ENCODE measurements around the gene BAD.
"Not testable (repeated sequence)": the region's sequence is repeated elsewhere in the genome, so short reads cannot be mapped to it uniquely, and the experiment has no call there.

BAD gene

DNA sequence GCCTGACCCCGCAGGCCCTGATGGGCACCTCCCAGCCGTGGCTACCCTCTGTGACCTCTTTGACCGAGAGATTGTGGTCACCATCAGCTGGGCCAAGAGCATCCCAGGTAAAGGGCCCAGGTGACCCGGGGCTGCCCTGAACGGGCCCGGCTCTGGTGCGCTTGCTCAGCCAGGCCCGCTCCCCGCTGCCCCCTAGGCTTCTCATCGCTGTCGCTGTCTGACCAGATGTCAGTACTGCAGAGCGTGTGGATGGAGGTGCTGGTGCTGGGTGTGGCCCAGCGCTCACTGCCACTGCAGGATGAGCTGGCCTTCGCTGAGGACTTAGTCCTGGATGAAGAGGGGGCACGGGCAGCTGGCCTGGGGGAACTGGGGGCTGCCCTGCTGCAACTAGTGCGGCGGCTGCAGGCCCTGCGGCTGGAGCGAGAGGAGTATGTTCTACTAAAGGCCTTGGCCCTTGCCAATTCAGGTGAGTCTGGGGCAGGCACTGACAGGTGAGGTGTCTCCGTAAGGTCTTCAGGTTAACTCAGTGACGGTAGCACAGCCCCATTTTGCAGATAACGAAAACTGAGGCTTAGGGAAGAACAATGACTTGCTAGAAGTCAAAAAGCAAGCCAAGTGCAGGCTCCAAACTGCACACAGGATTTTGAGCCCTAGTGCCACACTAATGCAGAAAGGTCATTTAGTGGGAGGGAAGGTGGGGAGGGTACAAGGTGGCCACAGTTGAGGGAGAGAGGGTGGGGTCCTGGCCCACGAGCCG lies 30.5 kb upstream of the BAD start:
- no peak for DNase-seq (ENCODE audit: low read depth, low spot score)

DNA sequence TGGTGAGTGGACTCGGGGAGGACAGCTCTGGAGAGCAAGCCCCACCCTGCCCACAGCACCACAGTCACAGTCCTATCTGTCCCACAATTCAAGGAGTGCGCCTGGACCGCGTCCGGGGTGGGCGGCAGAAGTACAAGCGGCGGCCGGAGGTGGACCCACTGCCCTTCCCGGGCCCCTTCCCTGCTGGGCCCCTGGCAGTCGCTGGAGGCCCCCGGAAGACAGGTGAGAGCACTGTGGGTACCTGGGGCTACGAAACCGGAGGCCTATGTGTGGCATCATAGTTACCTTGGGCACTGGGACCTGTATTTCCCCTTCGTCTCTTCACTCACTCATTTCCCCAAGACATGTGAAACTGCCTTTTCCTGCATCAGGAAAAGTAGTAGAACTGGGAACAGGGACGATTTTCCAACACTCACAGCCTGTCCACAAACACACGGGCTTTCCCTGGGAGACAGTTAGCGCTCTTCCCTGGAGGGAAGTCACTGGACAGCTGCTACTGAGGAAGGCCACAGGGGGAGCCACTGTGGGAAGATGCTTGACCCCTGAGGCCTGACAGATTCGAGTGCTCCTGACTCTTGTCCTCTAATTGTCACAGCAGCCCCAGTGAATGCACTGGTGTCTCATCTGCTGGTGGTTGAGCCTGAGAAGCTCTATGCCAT lies 29.8 kb upstream of the BAD start:
- DNase-seq (ENCODE audit: low read depth, low spot score) = no peak

DNA sequence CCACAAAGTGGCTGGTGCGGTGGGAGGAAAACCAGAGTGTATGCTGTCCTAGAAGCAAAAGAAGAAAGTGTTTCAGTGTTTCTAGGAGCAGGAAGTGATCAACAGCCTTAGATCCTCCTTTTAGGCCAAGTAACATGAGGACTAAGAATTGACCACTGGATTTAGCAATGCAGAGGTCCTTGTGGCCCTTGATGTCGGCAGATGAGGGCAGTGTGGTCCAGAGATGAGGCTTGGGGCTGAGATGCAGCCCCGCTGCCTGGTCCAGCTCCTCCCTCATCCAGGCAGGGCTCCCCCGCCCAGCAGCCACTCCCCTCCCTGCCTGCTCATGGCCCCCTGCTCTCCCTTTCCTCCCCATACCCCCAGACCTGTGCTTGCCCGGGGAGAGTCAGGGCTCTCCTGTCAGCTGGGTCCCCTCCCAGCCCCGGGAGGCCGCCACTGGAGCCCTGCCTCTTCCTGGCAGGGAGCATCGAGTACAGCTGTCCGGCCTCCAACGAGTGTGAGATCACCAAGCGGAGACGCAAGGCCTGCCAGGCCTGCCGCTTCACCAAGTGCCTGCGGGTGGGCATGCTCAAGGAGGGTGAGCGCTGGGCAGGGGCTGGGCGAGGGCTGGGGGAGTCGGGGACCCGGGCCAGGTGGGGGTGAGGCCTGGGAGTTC lies 29.2 kb upstream of the BAD start:
- DNase-seq (ENCODE audit: low read depth, low spot score) = no peak

DNA sequence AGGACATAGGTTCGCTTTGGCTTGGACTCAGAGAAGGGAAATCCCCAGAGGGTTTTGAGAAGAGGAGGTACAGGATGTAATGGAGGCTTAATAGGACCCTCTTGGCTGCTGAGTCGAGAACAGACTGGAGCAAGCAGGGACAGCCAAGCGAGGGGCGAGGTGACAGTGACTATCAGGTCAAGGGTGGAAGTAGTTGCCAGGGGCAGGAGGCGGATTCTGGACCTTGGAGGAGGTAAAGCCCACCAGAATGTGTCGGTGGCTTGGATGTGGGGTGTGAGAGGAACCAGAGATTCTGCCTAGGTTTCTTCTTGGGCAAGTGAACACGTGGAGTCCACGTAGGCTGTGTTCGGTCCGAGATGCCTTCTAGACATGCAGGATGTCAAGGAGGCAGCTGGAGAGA lies 28.5 kb upstream of the BAD start:
- DNase-seq (ENCODE audit: low read depth, low spot score) = no peak

DNA sequence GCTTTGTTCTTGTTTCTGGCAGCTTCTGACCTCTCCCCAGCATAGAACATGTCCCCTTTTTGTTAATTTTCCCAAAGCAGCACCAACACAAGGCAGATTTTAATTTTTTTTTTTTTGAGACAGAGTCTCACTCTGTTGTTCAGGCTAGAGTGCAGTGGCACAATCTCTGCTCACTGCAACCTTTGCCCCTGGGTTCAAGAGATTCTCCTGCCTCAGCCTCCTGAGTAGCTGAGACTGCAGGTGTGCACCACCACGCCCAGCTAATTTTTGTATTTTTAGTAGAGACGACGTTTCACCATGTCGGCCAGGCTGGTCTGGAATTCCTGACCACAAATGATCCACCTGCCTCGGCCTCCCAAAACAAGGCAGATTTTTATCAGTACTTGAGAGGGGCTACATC lies 23.3 kb upstream of the BAD start:
- DNase-seq (ENCODE audit: low read depth, low spot score) = not testable (repeated sequence)

DNA sequence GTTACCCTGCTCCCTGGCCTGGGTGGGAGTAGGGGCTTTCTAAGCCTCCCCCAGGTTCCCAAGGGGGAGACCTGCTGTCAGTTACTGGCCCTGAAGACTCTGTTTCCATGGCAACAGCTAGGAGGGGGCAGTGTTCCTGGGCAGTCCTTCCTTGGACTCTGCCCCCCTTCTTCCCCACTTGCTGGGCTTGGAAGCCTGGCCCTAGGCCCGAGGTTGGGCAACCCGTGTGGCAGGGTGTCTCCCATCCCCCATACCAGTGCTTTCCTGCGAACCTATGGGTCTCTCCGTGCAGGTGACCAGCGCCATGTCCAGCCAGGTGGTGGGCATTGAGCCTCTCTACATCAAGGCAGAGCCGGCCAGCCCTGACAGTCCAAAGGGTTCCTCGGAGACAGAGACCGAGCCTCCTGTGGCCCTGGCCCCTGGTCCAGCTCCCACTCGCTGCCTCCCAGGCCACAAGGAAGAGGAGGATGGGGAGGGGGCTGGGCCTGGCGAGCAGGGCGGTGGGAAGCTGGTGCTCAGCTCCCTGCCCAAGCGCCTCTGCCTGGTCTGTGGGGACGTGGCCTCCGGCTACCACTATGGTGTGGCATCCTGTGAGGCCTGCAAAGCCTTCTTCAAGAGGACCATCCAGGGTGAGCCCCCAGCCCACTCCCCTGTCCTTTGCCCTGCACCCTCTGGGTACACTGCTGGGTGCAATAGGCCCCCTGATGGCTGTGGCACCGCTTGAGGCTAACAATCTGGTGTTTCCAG lies 22.6 kb upstream of the BAD start:
- DNase-seq (ENCODE audit: low read depth, low spot score) = no peak

DNA sequence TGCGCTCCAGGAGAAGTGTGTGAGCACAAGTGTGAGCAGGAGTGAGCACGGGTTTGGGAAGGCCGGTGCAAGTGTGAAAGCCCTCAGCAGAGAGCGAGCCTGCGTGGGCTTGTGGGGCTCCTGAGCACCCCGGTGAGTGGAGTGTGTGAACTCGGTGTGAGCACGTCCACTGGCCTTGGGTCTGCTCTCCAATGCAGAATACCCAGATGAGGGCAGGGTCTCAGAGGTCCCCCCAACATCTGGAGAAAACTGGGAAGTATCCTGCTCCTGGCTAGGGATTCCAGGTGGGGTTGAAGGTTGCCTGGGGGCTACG lies 22.1 kb upstream of the BAD start:
- no peak for DNase-seq (ENCODE audit: low read depth, low spot score)

DNA sequence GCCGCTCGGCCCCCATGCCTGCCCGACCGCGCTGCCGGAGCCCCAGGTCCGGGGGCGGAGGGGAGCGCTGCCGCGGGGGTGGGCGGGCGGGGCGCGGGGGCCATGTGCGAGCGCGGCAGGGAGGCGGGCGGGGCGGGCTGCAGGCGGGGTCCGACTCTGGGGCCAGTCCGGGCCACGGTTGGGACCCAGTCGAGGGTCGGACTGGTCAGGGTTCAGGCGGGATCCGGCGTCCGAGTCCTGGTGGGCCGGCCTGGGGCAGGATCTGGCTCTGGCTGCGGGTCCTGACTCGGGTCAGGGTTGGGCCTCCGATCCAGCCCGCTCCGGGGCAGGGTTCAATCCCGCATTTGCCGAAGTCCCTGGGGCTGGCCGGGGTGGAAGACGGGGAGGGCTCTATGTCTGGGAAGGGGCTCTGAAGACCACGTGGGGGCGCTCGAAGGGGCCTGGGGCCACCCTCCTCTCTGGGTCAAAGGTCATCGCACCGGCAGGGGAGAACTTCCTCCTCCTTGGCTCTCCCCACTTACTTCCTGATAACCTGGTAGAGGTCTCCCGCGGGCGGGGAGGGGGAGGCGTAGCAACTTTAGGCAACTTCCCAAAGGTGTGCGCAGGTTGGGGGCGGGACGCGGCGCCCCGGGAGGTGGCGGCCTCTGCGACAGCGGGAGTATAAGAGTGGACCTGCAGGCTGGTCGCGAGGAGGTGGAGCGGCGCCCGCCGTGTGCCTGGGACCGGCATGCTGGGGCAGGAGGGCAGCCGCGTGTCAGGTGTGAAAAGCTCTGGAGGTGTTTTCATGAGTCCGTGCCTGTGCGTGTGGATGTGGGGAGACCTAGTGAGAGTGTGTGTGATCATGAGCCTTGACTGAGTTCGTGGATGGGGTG lies 21.5 kb upstream of the BAD start:
- no peak for DNase-seq (ENCODE audit: low read depth, low spot score)

DNA sequence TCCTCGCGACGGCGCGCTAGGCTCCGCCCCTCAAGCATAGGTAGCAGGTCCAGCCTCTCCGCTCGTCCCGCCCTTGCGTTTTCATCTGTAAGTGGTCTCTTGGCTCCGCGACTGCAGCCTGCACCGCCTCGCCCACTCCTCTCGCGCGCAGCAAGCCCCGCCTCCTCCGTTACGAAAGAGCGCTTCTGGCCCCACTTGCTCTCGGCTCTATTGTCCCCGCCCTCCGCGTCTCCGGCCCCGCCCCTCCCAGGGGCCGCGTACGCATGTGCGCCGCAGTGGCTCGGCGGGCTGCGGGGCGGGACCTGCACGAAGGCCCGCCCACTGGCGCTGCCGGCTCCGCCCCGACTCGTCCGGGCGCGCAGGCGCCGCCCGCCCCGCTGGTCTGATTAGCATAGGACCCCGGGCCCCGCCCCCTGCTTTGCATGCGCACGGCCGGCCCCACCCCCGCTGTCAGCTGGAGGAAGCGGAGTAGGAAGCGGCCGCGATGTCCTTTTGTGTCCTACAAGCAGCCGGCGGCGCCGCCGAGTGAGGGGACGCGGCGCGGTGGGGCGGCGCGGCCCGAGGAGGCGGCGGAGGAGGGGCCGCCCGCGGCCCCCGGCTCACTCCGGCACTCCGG lies 20.7 kb upstream of the BAD start, which contains the start of gene ESRRA:
Gene ESRRA (plus strand): TSS at position 450 of the 616 bp plus-strand sequence. CDS start 1,656 bp downstream, outside the sequence.
- DNase-seq (ENCODE audit: low read depth, low spot score) = peak; percentile 92

DNA sequence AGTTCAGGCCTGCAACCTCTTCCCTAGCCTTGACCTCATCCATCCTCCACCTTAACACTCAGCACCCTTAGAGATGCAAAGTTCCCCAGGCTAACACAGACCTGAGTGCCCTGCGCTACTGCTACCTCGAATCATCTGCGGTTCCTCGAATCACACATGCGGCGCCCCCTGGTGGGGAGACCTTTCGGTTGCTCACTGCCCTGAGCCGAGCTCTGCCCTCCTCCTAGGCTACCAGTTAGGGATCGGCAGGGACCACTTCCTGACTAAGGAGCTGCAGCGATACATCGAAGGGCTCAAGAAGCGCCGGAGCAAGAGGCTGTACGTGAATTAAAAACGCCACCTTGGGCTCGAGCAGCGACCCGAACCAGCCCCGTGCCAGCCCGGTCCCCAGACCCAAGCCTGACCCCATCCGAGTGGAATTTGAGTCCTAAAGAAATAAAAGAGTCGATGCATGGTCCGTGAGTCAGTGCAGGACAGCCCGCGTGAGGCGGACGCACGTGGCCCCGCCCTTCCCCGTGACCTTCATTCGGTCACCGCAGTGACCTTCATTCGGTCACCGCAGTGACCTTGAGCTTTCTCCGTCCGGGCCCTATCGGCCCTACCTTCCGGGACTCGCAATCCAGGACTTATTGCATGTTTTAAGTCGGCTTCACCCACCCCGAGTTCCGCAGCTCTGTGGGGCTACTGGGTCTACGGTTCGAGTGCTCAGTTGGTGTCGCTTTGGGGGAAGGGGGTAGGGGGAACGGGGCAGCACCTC lies 20.0 kb upstream of the BAD start:
- DNase-seq (ENCODE audit: low read depth, low spot score) = peak; percentile 69

DNA sequence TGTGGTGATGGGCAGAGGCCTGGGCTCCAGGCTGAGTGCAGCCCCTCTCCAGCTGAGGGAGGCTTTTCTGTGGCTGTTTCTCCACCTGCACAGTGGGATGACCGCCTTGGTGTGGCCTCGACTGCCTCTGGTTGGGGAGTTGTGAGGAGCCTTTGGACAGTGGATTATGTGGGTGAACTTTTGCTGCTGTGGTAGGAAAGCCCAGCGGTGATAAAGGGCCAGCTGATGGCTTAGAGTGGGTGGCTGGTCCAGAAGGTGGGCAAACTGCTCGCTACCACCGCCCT lies 19.5 kb upstream of the BAD start:
- no peak for DNase-seq (ENCODE audit: low read depth, low spot score)

DNA sequence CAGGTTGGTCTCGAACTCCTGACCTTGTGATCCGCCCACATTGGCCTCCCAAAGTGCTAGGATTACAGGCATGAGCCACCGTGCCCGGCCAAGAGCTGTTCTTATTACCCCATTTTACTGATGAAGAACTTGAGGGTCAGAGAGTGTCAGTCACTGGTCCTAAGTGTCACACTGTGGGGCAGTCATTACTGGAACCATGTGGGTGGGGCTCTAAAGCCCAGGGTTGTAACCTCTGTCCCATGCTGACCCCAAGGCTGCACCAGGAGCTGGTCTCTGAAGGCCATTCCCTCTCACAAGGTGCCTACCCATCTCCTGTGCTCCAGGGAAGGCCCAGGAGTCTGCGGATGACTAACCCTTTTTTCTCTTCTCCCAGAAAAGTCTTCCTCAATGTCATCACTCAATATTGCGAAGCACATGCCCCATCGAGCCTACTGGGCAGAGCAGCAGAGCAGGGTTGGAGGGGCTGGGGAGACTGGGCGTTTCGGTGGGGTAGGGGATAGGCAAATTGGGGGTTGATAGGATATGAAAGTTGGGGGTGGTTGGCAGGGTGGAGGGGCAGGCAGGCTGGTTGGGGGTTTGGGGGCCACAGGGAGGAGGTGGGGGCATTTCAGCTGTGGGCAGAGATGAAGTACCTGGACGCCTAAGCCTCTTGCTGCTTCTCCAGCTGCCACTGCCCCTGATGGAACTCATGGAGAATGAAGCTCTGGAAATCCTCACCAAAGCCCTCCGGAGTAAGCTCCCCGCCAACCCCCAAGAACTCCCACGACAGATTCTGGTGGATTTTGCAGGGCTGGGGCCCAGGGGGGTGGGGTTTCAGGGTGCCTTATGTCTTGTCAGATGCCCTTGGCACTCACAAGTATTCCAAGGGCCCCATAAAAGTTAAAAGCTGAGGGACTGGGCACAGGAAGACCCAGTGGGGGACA lies 18.9 kb upstream of the BAD start:
- DNase-seq (ENCODE audit: low read depth, low spot score) = no peak

DNA sequence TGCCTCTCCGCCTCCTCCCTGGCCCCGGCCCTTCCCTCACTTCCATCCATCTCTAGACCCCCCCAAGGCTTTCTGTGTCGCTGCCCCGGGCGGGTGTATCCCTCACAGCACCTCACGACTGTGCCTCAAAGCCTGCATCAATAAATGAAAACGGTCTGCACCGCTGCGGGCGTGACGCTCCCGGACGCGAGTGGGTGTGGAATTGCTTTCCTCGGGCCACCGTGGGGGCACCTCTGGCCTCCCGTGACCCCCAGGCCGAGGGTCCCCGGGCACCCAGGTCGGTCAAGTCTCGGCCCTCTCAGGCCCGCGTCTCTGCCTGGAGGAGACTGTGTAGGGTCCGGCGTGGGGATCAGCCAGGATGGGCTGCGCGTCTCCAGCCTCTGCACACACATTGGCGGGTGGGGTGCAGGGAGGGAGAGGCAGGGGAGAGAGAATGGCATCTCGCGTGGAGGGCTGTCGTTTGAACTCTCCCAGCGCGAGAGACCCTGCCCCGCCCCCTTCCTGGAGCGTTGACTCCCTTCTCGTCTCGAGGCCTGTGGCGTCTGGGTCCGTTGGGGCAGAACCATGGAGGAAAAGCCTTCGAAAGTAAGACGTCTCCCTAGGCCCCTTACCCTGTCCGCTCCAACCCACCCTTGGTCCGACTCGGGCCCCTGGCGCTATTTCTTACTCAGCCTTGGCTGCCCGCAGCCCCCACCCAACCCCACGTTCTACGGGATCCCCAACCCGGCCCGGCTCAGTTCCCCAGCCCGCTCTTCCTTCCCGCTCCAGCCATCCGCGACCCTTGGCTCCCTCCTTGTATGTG lies 15.6 kb upstream of the BAD start, which contains the start of gene CATSPERZ:
Gene CATSPERZ (plus strand): TSS at position 512 of the 802 bp plus-strand sequence. CDS start 53 bp downstream, at position 565.
- no peak for DNase-seq (ENCODE audit: low read depth, low spot score)

DNA sequence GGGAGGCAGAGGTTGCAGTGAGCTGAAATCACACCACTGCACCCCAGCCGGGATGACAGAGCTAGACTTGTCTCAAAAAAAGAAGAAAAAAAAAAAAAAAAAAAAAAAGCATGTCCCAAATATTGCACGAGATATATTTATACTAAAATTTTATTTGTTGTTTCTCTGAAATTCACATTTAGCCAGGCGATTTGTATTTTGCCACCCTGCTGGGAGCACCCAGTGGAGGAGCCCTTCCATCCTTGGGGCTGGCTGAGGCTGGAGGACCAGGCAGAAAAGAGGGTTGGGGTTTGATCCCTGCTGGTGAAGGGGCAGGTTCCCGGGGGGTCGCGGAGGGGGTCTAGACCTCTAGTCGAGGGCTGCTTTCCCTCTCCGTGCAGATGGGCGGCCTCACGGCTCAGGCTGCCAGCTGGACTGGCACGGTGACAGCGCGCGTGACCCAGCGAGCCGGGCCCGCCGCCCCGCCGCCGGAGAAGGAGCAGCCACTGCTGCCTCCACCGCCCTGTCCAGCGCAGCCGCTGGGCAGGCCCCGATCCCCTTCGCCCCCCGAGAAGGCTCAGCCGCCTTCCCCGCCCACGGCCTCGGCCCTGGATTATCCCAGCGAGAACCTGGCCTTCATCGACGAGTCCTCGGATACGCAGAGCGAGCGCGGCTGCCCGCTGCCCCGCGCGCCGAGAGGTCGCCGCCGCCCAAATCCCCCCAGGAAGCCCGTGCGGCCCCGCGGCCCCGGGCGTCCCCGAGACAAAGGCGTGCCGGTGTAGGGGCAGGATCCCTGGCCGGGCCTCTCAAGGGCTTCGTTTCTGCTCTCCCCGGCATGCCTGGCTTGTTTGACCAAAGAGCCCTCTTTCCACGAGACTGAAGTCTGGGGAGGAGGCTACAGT lies 14.7 kb upstream of the BAD start:
- DNase-seq (ENCODE audit: low read depth, low spot score) = no peak

DNA sequence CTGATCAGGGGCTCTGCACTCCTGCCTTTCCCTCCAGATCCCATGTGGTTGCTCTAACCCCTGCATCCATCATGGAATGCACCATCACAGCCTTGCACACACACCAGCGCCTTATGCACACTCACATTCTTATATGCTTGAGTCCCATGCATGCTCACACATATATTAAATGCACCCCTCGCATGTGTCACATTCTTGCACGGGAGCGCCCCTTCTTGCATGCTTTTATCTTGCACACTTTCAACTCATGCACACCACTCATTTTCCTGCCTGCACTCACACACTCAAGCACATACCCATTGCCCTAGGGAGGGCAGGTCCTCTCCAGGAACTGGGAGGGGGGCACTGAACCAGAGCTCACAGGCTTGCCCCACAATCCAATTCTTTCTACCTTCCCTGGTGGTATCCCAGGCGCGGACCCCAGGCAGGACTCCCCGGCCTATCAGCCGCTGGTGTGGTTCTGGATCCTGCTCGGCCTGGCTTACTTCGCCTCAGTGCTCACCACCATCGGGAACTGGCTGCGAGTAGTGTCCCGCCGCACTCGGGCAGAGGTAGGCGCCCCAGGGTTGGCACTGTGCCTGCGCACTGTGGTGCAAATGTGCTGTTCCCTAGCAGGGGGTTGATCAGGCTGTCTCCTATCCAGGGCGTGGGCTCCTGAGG lies 13.4 kb upstream of the BAD start:
- DNase-seq (ENCODE audit: low read depth, low spot score) = no peak

DNA sequence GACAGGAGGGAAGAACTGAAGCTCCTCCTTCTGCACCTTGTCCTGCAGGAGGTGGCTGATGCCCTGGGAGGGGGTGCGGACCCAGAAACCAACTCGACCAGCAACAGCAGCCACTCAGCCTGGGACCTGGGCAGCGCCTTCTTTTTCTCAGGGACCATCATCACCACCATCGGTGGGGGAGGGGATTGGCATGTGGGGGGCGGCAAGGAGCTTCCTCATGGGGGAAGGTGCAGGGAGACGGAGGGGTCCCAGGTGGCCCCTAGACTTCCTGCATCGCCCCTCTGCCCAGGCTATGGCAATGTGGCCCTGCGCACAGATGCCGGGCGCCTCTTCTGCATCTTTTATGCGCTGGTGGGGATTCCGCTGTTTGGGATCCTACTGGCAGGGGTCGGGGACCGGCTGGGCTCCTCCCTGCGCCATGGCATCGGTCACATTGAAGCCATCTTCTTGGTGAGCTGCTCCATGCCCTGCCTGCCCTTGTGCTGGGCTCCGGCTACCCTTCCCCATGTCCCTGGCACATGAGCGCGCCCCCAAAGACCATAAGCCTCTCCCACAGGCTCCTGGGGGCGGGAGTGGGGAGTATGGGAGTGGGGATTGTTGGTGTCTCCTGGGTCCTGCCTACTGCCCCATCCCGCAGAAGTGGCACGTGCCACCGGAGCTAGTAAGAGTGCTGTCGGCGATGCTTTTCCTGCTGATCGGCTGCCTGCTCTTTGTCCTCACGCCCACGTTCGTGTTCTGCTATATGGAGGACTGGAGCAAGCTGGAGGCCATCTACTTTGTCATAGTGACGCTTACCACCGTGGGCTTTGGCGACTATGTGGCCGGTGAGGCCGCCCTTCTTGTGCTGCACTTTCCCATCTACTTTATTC lies 12.6 kb upstream of the BAD start:
- DNase-seq (ENCODE audit: low read depth, low spot score) = no peak
